ENCODE measurements around the gene CFAP20DC. TPM values are rescaled to one million over a fixed set of nuclear protein-coding genes. Genes with fewer than 3 reads are reported as not detected.

CFAP20DC gene
- total RNA-seq, 1 experiment from 2014 or later, result 4.5 TPM

- H3K9ac ChIP-seq (ENCODE audit: extremely low read depth, insufficient read length, low read length), result no peak overlapping the region
- no peak overlapping the region for H2BK12ac ChIP-seq (ENCODE audit: insufficient read length, low read depth, low read length)
- H4K5ac ChIP-seq (ENCODE audit: insufficient read length, low read depth, low read length), result no peak overlapping the region
- no peak for TF ChIP-seq CTCF (conservative IDR thresholded peaks at IDR 0.05)
- H4K20me1 ChIP-seq (ENCODE audit: control insufficient read depth, insufficient read depth, insufficient read length), result no peaks in the 10 kb centered on the region
- H3K9me3 ChIP-seq (ENCODE audit: control insufficient read depth, low read depth, low read length), result no peaks in the 10 kb centered on the region
- no peak overlapping the region for H4K8ac ChIP-seq (replicated peaks; ENCODE audit: insufficient read length, low read depth, low read length)
- H2BK20ac ChIP-seq (ENCODE audit: low read depth, low read length, poor library complexity, severe bottlenecking), result no peak overlapping the region
- H3K27me3 ChIP-seq (ENCODE audit: insufficient read depth, low read length), result no peaks in the 10 kb centered on the region
- no peak overlapping the region for H3K27ac ChIP-seq (ENCODE audit: insufficient read length, low read depth, low read length)
- Mint-ChIP-seq H3K27ac (no peak overlapping the region), H3K27me3 (ENCODE audit: low read depth) (no peaks in the 10 kb centered on the region), H3K4me1 (peaks cover 10 to 11% of the 10 kb centered on the region in 2 experiments), H3K9me3 (no peaks in the 10 kb centered on the region), H3K36me3 (ENCODE audit: insufficient read depth in 1 of 3, low read depth in 3 of 3) (no peaks in the 10 kb centered on the region), H3K4me3 (no peak overlapping the region)
- no CpG with 5 or more reads among the region's 1 CpG for WGBS (ENCODE audit: extremely low coverage, insufficient read length, low lambda C conversion rate)
- H3K4ac ChIP-seq (ENCODE audit: low read depth, low read length), result no peak overlapping the region
- H3K23ac ChIP-seq (ENCODE audit: insufficient read length, low read depth, low read length), result no peak overlapping the region
- H2AK5ac ChIP-seq (ENCODE audit: insufficient read length, low read length), result no peak overlapping the region
- H3T11ph ChIP-seq (ENCODE audit: low read length), result no peak overlapping the region
- H3K4me2 ChIP-seq (ENCODE audit: insufficient read depth, insufficient read length, low read length), result no peak overlapping the region
- H3K79me2 ChIP-seq (ENCODE audit: insufficient read depth, low read length), result no peaks in the 10 kb centered on the region
- H3K56ac ChIP-seq (ENCODE audit: insufficient read length, low read depth, low read length), result no peak overlapping the region
- no peak for DNase-seq
- H4K91ac ChIP-seq (ENCODE audit: insufficient read length, low read depth, low read length), result no peak overlapping the region
- no peak overlapping the region for H3K18ac ChIP-seq (ENCODE audit: insufficient read length, low read depth, low read length)
- H2BK5ac ChIP-seq (ENCODE audit: insufficient read length, low read length), result no peak overlapping the region
- H2BK120ac ChIP-seq (ENCODE audit: low read depth, low read length, poor library complexity, severe bottlenecking), result no peak overlapping the region
- no peak overlapping the region for H2AFZ ChIP-seq (ENCODE audit: low read length)
- H3K23me2 ChIP-seq (ENCODE audit: insufficient read length, low read depth, low read length, poor library complexity, severe bottlenecking), result no peaks in the 10 kb centered on the region
- H2BK15ac ChIP-seq (ENCODE audit: low read depth, low read length), result no peak overlapping the region
- peaks cover 3% of the 10 kb centered on the region; the same call in 1 of the 2 replicates for H3K4me1 ChIP-seq (ENCODE audit: insufficient read depth, low read length)
- H3K14ac ChIP-seq (ENCODE audit: insufficient read depth, low read length), result no peak overlapping the region
- H3K79me1 ChIP-seq (ENCODE audit: insufficient read depth, low read depth, low read length, poor library complexity, severe bottlenecking), result no peaks in the 10 kb centered on the region
Measured at GRCh38 chr3:58880182-58880581, 169.6 kb downstream of the CFAP20DC start.
